GM18870 (cell line): Measurements from ENCODE around the gene TNNC1.

ENCODE experiments used
- ATAC-seq: cut with Tn5 transposase; IDR thresholded peaks from one replicate; pipeline ENCODE4 v1.9.1; 2021; ENCODE audit warnings: moderate library complexity; ENCODE audit not compliant: unreplicated experiment

The TNNC1 gene

GRCh38 chr3:52484680-52485461 lies 31.0 kb upstream of the TNNC1 start:
- no peak for ATAC-seq

- no peak for ATAC-seq
Measured at GRCh38 chr3:52483577-52484381, 29.9 kb upstream of the TNNC1 start.

- no peak for ATAC-seq
Measured at GRCh38 chr3:52483081-52483480, 29.2 kb upstream of the TNNC1 start.

- no peak for ATAC-seq
Measured at GRCh38 chr3:52481819-52482521, 28.1 kb upstream of the TNNC1 start.

- no peak for ATAC-seq
Measured at GRCh38 chr3:52480768-52481715, 27.2 kb upstream of the TNNC1 start.

GRCh38 chr3:52479877-52480575 lies 26.2 kb upstream of the TNNC1 start:
- ATAC-seq = no peak

GRCh38 chr3:52479037-52479876 lies 25.4 kb upstream of the TNNC1 start:
- no peak for ATAC-seq

- ATAC-seq = no peak
Measured at GRCh38 chr3:52477796-52478095, 23.9 kb upstream of the TNNC1 start.

GRCh38 chr3:52477076-52477795 lies 23.4 kb upstream of the TNNC1 start:
- ATAC-seq = no peak

GRCh38 chr3:52473026-52473425 lies 19.2 kb upstream of the TNNC1 start:
- no peak for ATAC-seq

GRCh38 chr3:52472239-52473000 lies 18.6 kb upstream of the TNNC1 start:
- ATAC-seq = no peak

GRCh38 chr3:52471371-52472238 lies 17.8 kb upstream of the TNNC1 start:
- ATAC-seq = no peak

- no peak for ATAC-seq
Measured at GRCh38 chr3:52470920-52471319, 17.1 kb upstream of the TNNC1 start.

GRCh38 chr3:52469001-52469400 lies 15.2 kb upstream of the TNNC1 start:
- no peak for ATAC-seq

GRCh38 chr3:52468336-52468735 lies 14.5 kb upstream of the TNNC1 start:
- no peak for ATAC-seq

- no peak for ATAC-seq
Measured at GRCh38 chr3:52463416-52463815, 9.6 kb upstream of the TNNC1 start.

GRCh38 chr3:52461874-52462273 lies 8.0 kb upstream of the TNNC1 start:
- ATAC-seq = no peak
